Progenitor cell of endocrine pancreas (in vitro differentiated cells): Measurements from ENCODE around the gene RHOF. TPM values are rescaled to one million over a fixed set of nuclear protein-coding genes. Genes with fewer than 3 reads are reported as not detected.

Experiments used
- DNase-seq: peaks from one replicate; pipeline ENCODE4 v3.0.0; 2021; ENCODE audit warnings: low spot score; ENCODE audit not compliant: unreplicated experiment
- H3K27ac Mint-ChIP-seq: 2 replicates; pipeline ENCODE4 v1.8.0; 2021; ENCODE audit warnings: mild to moderate bottlenecking, moderate library complexity, mixed read lengths
- H3K27me3 Mint-ChIP-seq: 2 replicates; pipeline ENCODE4 v1.8.0; 2021; ENCODE audit warnings: mixed read lengths
- H3K36me3 Mint-ChIP-seq: 2 replicates; pipeline ENCODE4 v1.8.0; 2022; ENCODE audit warnings: mixed read lengths; ENCODE audit not compliant: insufficient read depth
- H3K4me1 Mint-ChIP-seq: 2 replicates; pipeline ENCODE4 v1.8.0; 2021; ENCODE audit warnings: low read depth, mixed read lengths
- H3K4me3 Mint-ChIP-seq: 2 replicates; pipeline ENCODE4 v1.8.0; 2021; ENCODE audit warnings: low read depth, mild to moderate bottlenecking, moderate library complexity, mixed read lengths
- H3K9me3 Mint-ChIP-seq: 2 replicates; pipeline ENCODE4 v1.8.0; 2021; ENCODE audit warnings: low read depth, mixed read lengths
- CTCF ChIP-seq: fragments of 200-600 bp; sonication (generic); IDR thresholded peaks from one replicate; pipeline ENCODE4 v1.5.0; 2021; ENCODE audit warnings: antibody characterized with exemption, mild to moderate bottlenecking; ENCODE audit not compliant: unreplicated experiment
- total RNA-seq: library from RNA; stranded (reverse); gene quantifications from 2 replicates; pipeline ENCODE4 v1.2.1, GENCODE V29; 2021

Gene RHOF
- total RNA-seq, 1 donor from 2014 or later = 36.0 TPM

GRCh38 chr12:121831571-121832245 lies 38.2 kb upstream of the RHOF start:
- Mint-ChIP-seq H3K9me3 (no peaks in the 10 kb centered on the region), H3K27ac (peak overlapping the region; percentile 6), H3K4me3 (no peak overlapping the region), H3K27me3 (peaks cover 5% of the 10 kb centered on the region), H3K4me1 (no peaks in the 10 kb centered on the region), H3K36me3 (peaks cover 19% of the 10 kb centered on the region)
- DNase-seq = no peak
- no peak for TF ChIP-seq CTCF

GRCh38 chr12:121830588-121831265 lies 37.2 kb upstream of the RHOF start:
- no peak for TF ChIP-seq CTCF
- H3K4me1 Mint-ChIP-seq = no peaks in the 10 kb centered on the region
- H3K9me3 Mint-ChIP-seq = no peaks in the 10 kb centered on the region
- H3K36me3 Mint-ChIP-seq = peaks cover 22% of the 10 kb centered on the region
- no peak for DNase-seq
- no peaks in the 10 kb centered on the region for H3K27me3 Mint-ChIP-seq
- no peak overlapping the region for H3K27ac Mint-ChIP-seq
- no peak overlapping the region for H3K4me3 Mint-ChIP-seq

DNA sequence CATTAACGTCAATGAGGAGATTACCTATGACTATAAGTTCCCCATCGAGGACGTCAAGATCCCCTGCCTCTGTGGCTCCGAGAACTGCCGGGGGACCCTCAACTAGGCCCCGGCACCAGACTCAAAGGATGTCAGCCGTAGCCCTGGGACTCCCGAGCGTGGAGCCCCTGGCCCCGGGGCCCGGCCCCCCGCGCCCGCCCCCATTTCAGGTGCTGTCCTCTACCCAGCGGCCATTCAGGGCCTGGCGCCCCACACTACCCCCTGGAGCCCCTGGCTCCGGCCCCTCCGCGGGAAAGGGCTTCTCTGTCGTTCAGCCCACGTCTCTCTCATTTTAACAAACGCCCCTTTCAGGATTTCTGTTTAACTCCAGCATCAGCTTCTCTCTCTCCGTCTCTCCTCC lies 36.6 kb upstream of the RHOF start:
- Mint-ChIP-seq H3K27me3 (no peaks in the 10 kb centered on the region), H3K4me1 (no peaks in the 10 kb centered on the region), H3K9me3 (no peaks in the 10 kb centered on the region), H3K36me3 (peaks cover 22% of the 10 kb centered on the region), H3K4me3 (no peak overlapping the region), H3K27ac (no peak overlapping the region)
- no peak for DNase-seq
- TF ChIP-seq CTCF = no peak

GRCh38 chr12:121829250-121829918 lies 35.9 kb upstream of the RHOF start:
- no peak for DNase-seq
- H3K27ac Mint-ChIP-seq = peak overlapping the region; percentile 26
- H3K27me3 Mint-ChIP-seq = no peaks in the 10 kb centered on the region
- H3K4me3 Mint-ChIP-seq = no peak overlapping the region
- no peaks in the 10 kb centered on the region for H3K4me1 Mint-ChIP-seq
- peaks cover 22% of the 10 kb centered on the region for H3K36me3 Mint-ChIP-seq
- no peak for TF ChIP-seq CTCF
- no peaks in the 10 kb centered on the region for H3K9me3 Mint-ChIP-seq

DNA sequence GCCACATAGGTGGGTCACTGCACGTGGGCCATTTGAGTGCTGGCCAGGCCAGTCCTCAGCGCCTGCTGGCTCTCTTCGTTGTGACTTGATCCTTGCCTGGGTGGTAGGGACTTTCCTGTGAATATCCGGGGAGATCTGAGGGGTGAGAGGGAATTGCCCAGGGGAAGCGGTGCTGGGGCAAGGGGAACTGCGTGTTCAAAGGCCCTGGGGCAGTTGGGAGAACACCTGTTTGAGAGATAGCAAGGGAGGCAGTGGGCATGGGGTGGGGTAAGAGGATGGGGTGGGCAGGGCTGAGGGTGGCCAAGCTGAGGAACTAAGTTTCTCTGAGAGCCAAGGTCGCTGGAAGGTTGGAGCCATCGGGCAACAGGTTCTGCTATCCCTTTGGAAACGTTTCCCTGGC lies 35.3 kb upstream of the RHOF start:
- Mint-ChIP-seq H3K9me3 (no peaks in the 10 kb centered on the region), H3K36me3 (peaks cover 22% of the 10 kb centered on the region), H3K4me3 (no peak overlapping the region), H3K4me1 (no peaks in the 10 kb centered on the region), H3K27me3 (no peaks in the 10 kb centered on the region), H3K27ac (peak overlapping the region; percentile 26)
- no peak for DNase-seq
- no peak for TF ChIP-seq CTCF
